ENCODE data around the gene CACNG8. TPM values are rescaled to one million over a fixed set of nuclear protein-coding genes. Genes with fewer than 3 reads are reported as not detected.

CACNG8 gene
- total RNA-seq, 2 donors from 2014 or later: 0.05 to 0.22 TPM

DNA sequence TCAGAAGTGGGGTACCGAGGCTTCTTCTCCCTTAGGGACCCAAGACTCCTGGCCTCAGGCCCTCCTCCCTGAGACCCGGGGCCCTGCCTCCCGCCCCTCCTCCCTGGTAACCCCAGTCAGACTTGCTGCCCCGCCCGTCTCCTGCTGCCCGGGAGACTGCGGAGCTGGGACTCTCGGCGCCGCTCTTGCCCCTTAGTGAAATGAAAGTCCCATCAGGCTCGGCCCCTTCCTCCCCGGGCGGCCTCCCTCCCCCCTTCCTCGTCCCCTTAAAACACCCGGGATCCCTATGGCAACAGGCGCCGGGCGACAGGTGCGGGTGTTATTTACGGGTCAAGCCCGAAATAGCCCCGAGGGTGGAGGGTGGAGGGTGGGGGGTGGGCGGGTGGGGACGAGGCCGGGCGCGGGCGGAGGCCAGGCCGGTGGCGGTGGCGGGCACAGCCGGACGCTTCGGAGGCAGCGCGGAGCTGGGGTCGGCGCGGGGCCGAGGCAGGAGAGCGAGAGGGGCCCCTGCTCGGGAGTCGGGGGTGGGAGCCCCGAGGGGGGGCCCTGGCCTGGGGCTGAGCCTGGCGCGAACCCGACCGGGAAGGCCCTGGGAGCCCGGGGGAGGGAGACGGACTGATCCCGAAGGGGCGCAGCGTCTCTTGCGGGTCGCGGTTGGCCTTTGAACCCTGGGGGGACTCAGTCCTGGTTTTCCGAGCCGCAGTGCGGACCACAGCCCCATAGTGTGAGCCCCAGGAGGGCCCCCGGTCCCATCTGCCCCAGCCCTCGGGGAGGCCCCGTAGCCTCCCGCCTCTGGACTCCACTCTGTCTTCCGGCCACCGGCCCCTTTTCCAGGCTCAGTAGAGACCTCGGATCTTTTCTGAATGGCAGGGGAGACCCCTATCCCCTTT, 28.7 kb downstream of the CACNG8 start, which contains the start of gene CACNG6:
Gene CACNG6, plus strand, starts transcription at position 414 of the 890 bp plus-strand sequence. CDS start 1,241 bp downstream, outside the sequence.
- peaks cover 42% of the 10 kb centered on the region for H3K27me3 Mint-ChIP-seq
- H3K36me3 Mint-ChIP-seq (ENCODE audit: low read depth): peaks cover 5% of the 10 kb centered on the region
- no peak for ATAC-seq

DNA sequence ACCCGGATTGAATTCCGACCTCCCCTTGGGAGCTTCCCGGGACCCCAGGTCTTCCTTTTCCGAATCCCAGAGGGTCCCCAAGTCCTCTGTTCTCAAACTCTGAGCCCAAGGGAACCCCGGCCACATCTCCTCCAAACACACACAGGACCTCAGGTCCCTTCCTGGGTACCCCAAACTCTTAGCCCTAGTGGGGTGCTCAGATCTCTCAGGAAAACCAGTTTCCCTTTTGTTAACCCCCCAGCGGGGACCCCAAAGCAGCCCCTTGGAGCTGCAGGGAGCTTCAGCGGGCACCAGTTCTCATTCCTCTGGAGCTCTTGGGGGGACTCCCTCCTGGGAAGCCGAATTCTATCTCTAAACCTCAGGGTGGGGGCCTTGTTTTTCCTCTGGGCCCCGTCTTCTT, 29.5 kb downstream of the CACNG8 start:
- Mint-ChIP-seq H3K27me3 (peaks cover 44% of the 10 kb centered on the region), H3K4me1 (peaks cover 7% of the 10 kb centered on the region), H3K36me3 (ENCODE audit: low read depth) (peaks cover 5% of the 10 kb centered on the region), H3K27ac (no peak overlapping the region), H3K4me3 (peak overlapping the region; percentile 75)
- ATAC-seq: no peak
- no peak for DNase-seq
- no peaks in the 10 kb centered on the region for H3K9me3 ChIP-seq (ENCODE audit: control insufficient read depth, low read length, poor library complexity, severe bottlenecking)

More for the DNA sequence above, 28.7 kb downstream of the CACNG8 start, which contains the start of gene CACNG6:
- no peaks in the 10 kb centered on the region for H3K9me3 ChIP-seq (ENCODE audit: control insufficient read depth, low read length, poor library complexity, severe bottlenecking)
- H3K27ac Mint-ChIP-seq: no peak within 1 kb of the TSS
- H3K4me3 Mint-ChIP-seq: peak within 1 kb of the TSS; percentile 75
- DNase-seq: no peak
- H3K4me1 Mint-ChIP-seq: peaks cover 7% of the 10 kb centered on the region

DNA sequence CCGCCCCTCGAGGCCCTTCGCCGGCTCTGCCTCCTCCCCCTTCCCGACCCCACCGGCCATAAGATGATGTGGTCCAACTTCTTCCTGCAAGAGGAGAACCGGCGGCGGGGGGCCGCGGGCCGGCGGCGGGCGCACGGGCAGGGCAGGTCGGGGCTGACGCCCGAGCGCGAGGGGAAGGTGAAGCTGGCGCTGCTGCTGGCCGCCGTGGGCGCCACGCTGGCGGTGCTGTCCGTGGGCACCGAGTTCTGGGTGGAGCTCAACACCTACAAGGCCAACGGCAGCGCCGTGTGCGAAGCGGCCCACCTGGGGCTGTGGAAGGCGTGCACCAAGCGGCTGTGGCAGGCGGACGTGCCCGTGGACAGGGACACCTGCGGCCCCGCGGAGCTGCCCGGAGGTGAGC, 30.1 kb downstream of the CACNG8 start:
- Mint-ChIP-seq H3K4me1 (peaks cover 7% of the 10 kb centered on the region), H3K4me3 (no peak overlapping the region), H3K27ac (no peak overlapping the region), H3K27me3 (peaks cover 50% of the 10 kb centered on the region), H3K36me3 (ENCODE audit: low read depth) (peaks cover 5% of the 10 kb centered on the region)
- no peaks in the 10 kb centered on the region for H3K9me3 ChIP-seq (ENCODE audit: control insufficient read depth, low read length, poor library complexity, severe bottlenecking)
- no peak for ATAC-seq
- DNase-seq: no peak

DNA sequence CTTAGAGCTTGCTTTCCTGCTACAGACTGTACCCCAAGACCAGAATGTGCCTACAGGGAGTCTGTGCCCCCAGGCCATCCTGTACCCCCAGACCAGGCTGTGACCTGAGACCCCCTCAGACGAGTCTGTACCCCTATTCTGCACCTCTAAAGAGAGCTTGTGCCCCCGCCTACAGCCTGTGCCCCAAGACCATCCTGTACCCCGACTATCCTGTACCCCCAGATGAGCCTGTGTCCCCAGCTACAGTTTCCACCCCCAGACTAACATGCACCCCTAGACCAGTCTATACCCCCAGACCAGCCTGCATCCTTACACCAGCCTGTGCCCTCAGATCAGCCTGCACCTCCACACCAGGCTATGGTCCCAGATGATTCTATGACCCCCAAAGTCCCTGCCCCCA, 30.7 kb downstream of the CACNG8 start:
- ATAC-seq: no peak
- H3K4me3 Mint-ChIP-seq: peak overlapping the region; percentile 12

DNA sequence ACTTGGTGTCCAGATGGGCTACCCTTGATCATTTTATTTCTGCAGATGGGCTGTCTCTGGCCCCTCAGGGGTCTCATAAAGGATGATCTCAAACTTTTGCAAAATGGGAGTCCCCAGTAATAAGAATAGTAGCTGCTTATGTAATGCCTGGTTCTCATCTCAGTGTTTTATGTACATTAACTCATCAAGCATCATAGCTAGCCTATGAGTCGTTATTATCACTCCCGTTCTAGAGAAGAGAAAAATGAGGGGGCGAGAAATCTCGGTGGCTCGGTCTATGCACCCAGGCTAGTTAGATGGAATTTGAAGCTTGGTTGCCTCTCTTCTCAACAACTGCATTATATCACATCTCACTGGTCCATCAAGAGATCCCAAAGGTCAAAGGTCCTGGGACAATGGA, 32.1 kb downstream of the CACNG8 start:
- Mint-ChIP-seq H3K4me1 (peaks cover 7% of the 10 kb centered on the region), H3K27me3 (peaks cover 67% of the 10 kb centered on the region), H3K27ac (no peak overlapping the region), H3K36me3 (ENCODE audit: low read depth) (peaks cover 5% of the 10 kb centered on the region), H3K4me3 (peak overlapping the region; percentile 6)
- no peaks in the 10 kb centered on the region for H3K9me3 ChIP-seq (ENCODE audit: control insufficient read depth, low read length, poor library complexity, severe bottlenecking)
- no peak for ATAC-seq
- no peak for DNase-seq

More for the DNA sequence above, 30.7 kb downstream of the CACNG8 start:
- H3K9me3 ChIP-seq (ENCODE audit: control insufficient read depth, low read length, poor library complexity, severe bottlenecking): no peaks in the 10 kb centered on the region
- H3K27ac Mint-ChIP-seq: no peak overlapping the region
- H3K36me3 Mint-ChIP-seq (ENCODE audit: low read depth): peaks cover 5% of the 10 kb centered on the region
- DNase-seq: no peak
- peaks cover 7% of the 10 kb centered on the region for H3K4me1 Mint-ChIP-seq
- peaks cover 55% of the 10 kb centered on the region for H3K27me3 Mint-ChIP-seq

DNA sequence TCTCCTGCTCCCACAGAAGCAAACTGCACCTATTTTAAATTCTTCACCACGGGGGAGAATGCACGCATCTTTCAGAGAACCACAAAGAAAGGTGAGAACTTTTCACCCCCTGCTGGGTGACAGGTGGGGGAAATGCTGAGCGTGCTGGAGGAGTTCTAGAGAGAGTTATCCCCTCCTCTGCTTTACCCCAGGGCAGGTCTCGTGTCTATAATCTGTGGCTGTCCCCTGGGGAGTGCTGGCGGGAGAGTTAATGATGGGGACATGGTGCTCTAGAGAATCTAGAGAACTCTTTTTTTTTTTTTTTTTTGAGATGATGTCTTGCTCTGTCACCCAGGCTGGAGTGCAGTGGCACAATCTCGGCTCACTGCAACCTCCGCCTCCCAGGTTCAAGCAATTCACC, 35.5 kb downstream of the CACNG8 start:
- no peaks in the 10 kb centered on the region for H3K9me3 ChIP-seq (ENCODE audit: control insufficient read depth, low read length, poor library complexity, severe bottlenecking)
- DNase-seq (no peak), ATAC-seq (no peak)
- Mint-ChIP-seq H3K27ac (no peak overlapping the region), H3K36me3 (ENCODE audit: low read depth) (peaks cover 12% of the 10 kb centered on the region), H3K4me3 (no peak overlapping the region), H3K4me1 (peaks cover 2% of the 10 kb centered on the region), H3K27me3 (peaks cover 87% of the 10 kb centered on the region)

DNA sequence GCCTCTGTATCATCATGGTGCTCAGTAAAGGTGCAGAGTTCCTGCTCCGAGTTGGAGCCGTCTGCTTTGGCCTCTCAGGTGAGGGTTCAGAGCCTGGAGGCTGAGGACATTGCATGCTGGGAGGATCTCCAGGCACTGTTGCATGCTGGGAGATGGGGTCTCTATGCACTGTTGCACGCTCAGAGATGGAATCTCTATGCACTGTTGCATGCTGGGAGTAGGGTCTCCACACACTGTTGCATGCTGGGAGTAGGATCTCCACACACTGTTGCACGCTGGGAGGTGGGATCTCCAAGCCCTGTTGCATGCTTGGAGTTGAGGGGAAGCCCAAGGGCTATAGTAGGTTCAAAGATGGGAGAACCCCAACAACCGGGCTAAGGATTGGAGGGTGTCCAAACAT, 37.0 kb downstream of the CACNG8 start:
- peaks cover 8% of the 10 kb centered on the region for H3K36me3 Mint-ChIP-seq (ENCODE audit: low read depth)
- no peaks in the 10 kb centered on the region for H3K9me3 ChIP-seq (ENCODE audit: control insufficient read depth, low read length, poor library complexity, severe bottlenecking)
- ATAC-seq (no peak), DNase-seq (no peak)
- no peaks in the 10 kb centered on the region for H3K4me1 Mint-ChIP-seq
- no peak overlapping the region for H3K27ac Mint-ChIP-seq
- peaks cover 72% of the 10 kb centered on the region for H3K27me3 Mint-ChIP-seq
- no peak overlapping the region for H3K4me3 Mint-ChIP-seq

DNA sequence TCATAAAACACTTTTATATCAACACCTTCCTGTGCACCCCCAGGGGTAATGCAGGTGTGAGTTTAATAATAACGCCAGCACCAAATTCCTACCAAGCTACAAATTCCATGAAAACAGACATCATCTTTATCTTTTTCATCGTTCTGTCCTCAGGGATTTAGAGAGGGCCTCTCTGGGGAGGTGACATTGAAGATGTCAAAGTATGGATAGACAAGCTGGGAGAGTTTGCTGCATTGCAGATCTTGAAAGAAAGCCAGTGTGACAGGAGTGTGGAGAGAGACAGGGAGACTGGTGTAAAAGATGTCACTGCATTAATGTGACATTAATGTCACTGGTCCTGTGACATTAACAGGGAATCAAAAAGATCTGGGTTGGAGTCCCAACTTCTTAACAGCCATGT, 38.8 kb downstream of the CACNG8 start:
- Mint-ChIP-seq H3K4me3 (no peak overlapping the region), H3K27me3 (peaks cover 54% of the 10 kb centered on the region), H3K27ac (no peak overlapping the region), H3K4me1 (no peaks in the 10 kb centered on the region), H3K36me3 (ENCODE audit: low read depth) (peaks cover 7% of the 10 kb centered on the region)
- DNase-seq (no peak), ATAC-seq (no peak)
- no peaks in the 10 kb centered on the region for H3K9me3 ChIP-seq (ENCODE audit: control insufficient read depth, low read length, poor library complexity, severe bottlenecking)

DNA sequence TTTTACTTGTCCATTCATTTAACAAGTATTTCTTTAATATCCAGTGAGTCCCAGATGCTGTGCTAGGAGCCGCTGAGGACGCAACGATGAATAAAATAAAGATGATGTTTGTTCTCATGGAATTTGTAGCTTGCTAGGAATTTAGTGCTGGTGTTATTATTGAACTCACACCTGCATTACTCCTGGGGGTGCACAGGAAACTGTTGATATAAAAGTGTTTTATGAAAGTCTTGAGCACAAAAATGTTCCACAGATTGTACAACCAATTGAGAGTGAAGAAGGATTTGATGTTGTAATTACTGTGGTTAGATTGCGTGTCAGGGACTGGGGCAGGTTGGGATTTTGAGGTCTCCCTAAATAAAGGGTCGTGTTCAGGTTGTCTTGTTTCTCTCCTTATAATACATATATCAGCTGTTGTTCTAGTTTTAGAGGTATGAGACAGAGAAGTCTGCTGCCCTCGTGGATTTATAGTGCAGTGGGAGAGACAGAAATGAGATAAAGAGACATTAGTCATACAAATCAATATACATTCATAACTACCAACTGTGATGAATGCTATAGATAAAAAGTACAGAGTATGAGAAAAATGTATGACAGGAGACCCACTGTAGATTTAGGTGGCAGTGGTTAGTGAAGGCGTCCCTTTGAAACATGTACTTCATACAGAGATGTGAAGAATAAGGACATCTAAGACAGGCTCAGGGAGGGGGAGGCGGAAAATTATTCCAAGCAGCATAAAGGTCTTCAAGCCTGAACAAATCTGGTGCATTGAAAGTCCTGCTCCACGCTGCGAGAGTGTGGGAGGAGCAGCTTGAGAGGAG, 40.0 kb downstream of the CACNG8 start:
- H3K4me1 Mint-ChIP-seq: no peaks in the 10 kb centered on the region
- DNase-seq (no peak), ATAC-seq (no peak)
- no peak overlapping the region for H3K27ac Mint-ChIP-seq
- no peaks in the 10 kb centered on the region for H3K9me3 ChIP-seq (ENCODE audit: control insufficient read depth, low read length, poor library complexity, severe bottlenecking)
- H3K36me3 Mint-ChIP-seq (ENCODE audit: low read depth): peaks cover 7% of the 10 kb centered on the region
- H3K27me3 Mint-ChIP-seq: peaks cover 56% of the 10 kb centered on the region
- H3K4me3 Mint-ChIP-seq: no peak overlapping the region

DNA sequence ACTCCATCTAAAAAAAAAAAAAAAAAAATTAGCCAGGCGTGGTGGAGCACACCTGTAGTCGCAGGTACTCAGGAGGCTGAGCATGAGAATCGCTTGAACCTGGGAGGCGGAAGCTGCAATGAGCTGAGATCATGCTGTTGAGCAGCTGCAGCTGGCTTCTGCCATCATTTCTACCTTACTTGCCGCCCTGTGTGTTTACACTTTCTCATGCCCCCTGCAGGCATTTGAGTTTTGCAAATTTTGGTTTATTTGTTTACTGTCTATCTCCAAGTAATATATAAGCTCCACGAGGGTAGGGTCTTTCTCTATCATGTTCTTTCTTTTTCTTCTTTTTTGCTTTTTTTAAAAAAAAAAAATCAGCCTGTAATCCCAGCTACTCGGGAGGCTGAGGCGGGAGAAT, 46.7 kb downstream of the CACNG8 start:
- H3K9me3 ChIP-seq (ENCODE audit: control insufficient read depth, low read length, poor library complexity, severe bottlenecking): no peaks in the 10 kb centered on the region
- no peak overlapping the region for H3K27ac Mint-ChIP-seq
- H3K4me1 Mint-ChIP-seq: no peaks in the 10 kb centered on the region
- DNase-seq (no peak), ATAC-seq (no peak)
- peaks cover 5% of the 10 kb centered on the region for H3K36me3 Mint-ChIP-seq (ENCODE audit: low read depth)
- peaks cover 35% of the 10 kb centered on the region for H3K27me3 Mint-ChIP-seq
- H3K4me3 Mint-ChIP-seq: no peak overlapping the region

DNA sequence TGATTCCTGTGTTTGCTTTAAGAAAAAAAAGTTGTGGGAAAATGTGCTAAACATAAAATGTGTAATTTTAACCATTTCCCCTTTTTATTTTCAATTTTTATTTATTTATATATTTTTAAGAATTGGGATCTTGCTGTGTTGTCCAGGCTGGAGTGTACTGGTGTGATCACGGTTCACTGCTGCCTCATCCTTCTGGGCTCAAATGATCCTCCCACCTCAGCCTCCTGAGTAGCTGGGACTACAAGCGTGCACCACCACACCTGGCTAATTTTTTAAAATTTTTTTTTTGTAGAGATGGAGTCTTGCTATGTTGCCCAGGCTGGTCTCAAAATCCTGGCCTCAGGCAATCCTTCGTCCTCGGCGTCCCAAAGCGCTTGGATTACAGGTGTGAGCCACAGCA, 47.7 kb downstream of the CACNG8 start:
- Mint-ChIP-seq H3K4me3 (no peak overlapping the region), H3K27ac (no peak overlapping the region), H3K4me1 (no peaks in the 10 kb centered on the region), H3K27me3 (peaks cover 42% of the 10 kb centered on the region), H3K36me3 (ENCODE audit: low read depth) (peaks cover 7% of the 10 kb centered on the region)
- ATAC-seq: no peak
- no peak for DNase-seq
- no peaks in the 10 kb centered on the region for H3K9me3 ChIP-seq (ENCODE audit: control insufficient read depth, low read length, poor library complexity, severe bottlenecking)

DNA sequence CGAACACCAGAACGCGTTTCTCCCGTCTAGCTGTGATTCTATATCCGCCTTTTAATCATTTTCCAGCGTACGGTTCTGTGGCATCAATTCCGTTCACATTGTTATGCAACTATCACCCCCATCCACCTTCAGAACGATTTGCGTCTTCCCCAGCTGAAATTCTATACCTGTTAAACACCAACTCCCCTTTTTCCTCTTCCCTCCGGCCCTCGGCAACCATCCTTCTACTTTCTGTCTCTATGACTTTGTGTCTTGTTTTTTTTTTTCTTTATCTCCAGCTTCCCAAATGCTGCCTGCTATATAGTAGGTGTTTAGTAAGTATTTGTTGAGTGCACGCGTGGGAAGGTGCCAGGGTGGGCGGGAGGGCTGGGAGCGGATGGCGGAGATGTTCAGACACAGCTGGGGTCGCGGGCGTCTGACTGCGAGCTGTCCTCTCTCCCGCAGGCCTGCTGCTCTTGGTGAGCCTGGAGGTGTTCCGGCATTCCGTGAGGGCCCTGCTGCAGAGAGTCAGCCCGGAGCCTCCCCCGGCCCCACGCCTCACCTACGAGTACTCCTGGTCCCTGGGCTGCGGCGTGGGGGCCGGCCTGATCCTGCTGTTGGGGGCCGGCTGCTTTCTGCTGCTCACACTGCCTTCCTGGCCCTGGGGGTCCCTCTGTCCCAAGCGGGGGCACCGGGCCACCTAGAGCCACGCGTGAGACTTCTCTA, 48.9 kb downstream of the CACNG8 start:
- Mint-ChIP-seq H3K27ac (no peak overlapping the region), H3K27me3 (peaks cover 53% of the 10 kb centered on the region), H3K4me1 (peaks cover 2% of the 10 kb centered on the region), H3K36me3 (ENCODE audit: low read depth) (peaks cover 7% of the 10 kb centered on the region), H3K4me3 (no peak overlapping the region)
- ATAC-seq (no peak), DNase-seq (no peak)
- no peaks in the 10 kb centered on the region for H3K9me3 ChIP-seq (ENCODE audit: control insufficient read depth, low read length, poor library complexity, severe bottlenecking)

DNA sequence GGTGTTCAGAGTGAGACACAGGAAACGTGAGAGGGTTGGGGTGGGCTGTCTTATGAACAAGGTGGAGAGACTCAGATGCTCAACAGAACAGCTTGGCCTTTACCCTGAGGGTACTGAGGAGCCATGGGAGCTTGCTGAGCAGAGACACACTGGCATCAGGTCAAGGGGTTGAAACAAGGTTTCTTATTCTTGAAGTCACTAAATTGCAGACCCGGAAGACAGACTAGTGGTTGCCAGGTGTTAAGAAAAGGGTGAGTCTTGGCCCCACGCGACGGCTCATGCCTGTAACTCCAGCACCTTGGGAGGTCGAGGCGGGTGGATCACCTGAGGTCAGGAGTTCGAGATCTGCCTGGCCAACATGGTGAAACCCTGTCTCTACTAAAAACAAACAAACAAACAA, 51.1 kb downstream of the CACNG8 start:
- peaks cover 44% of the 10 kb centered on the region for H3K27me3 Mint-ChIP-seq

More for the DNA sequence above, 51.1 kb downstream of the CACNG8 start:
- peaks cover 2% of the 10 kb centered on the region for H3K4me1 Mint-ChIP-seq
- ATAC-seq (no peak), DNase-seq (no peak)
- no peak overlapping the region for H3K27ac Mint-ChIP-seq
- peaks cover 5% of the 10 kb centered on the region for H3K36me3 Mint-ChIP-seq (ENCODE audit: low read depth)
- H3K4me3 Mint-ChIP-seq: no peak overlapping the region
- no peaks in the 10 kb centered on the region for H3K9me3 ChIP-seq (ENCODE audit: control insufficient read depth, low read length, poor library complexity, severe bottlenecking)

Measured in T-helper 17 cell (primary cell).